Testis (tissue), 3 donors: ENCODE data around the gene ADGRF3. TPM values are rescaled to one million over a fixed set of nuclear protein-coding genes. Genes with fewer than 3 reads are reported as not detected.
A peak's percentile ranks its signal among the peaks of the same experiment; 100 is the strongest.
"Not testable (repeated sequence)": the region's sequence is repeated elsewhere in the genome, so short reads cannot be mapped to it uniquely, and the experiment has no call there.

Experiments used
- DNase-seq: peaks from one replicate; pipeline ENCODE4 v3.0.0-alpha.2; 2019
- H3K27ac ChIP-seq, 2 donors: fragments of 200-600 bp; sonication (generic); one replicate each; pipeline ENCODE4 v1.5.1; 2019
- H3K27me3 ChIP-seq: fragments of 200-600 bp; sonication (generic); one replicate; pipeline ENCODE4 v1.5.1; 2019
- H3K36me3 ChIP-seq: fragments of 200-600 bp; sonication (generic); one replicate; pipeline ENCODE4 v1.5.1; 2017; ENCODE audit warnings: low read depth; ENCODE audit errors: missing control alignments
- H3K4me1 ChIP-seq: fragments of 200-600 bp; sonication (generic); one replicate; pipeline ENCODE4 v1.5.1; 2019
- H3K4me3 ChIP-seq, 2 donors: fragments of 200-600 bp; sonication (generic); one replicate each; pipeline ENCODE4 v1.5.1; 2017 to 2019
- H3K9me3 ChIP-seq: fragments of 200-600 bp; sonication (generic); one replicate; pipeline ENCODE4 v1.5.1; 2017
- POLR2A ChIP-seq: fragments of 450-650 bp; IDR thresholded peaks from one replicate; pipeline ENCODE4 v1.6.1; 2017; ENCODE audit warnings: antibody characterized with exemption, mild to moderate bottlenecking, moderate library complexity
- WGBS, 2 donors: methylation state at CpG; one replicate each; pipeline ENCODE4 v1.1.5; 2018; 5-methylcytosine and 5-hydroxymethylcytosine counted together
- intact Hi-C: fragments of 100-400 bp; cut with DNase I; formaldehyde crosslinking; loops from one replicate; pipeline ENCODE4 v1.15.1; 2023; ENCODE audit warnings: low total_unique reads
- polyA plus RNA-seq: library from polyadenylated mRNA; stranded (reverse); fragments of 350-450 nt; fragmentation: Illumina TruSeq; extraction: RNeasy Lipid Tissue Mini Kit (QIAGEN cat#74804); gene quantifications from one replicate; pipeline ENCODE4 v1.2.3, GENCODE V29; 2014; ENCODE audit warnings: low read depth, low replicate concordance; ENCODE audit not compliant: insufficient read depth
- total RNA-seq, 2 donors: library from RNA; depleted of rRNA; stranded (reverse); fragments of >200 nt; gene quantifications; one replicate each; pipeline ENCODE4 v1.2.3, GENCODE V29; 2016
- TF ChIP-seq, protein P1 (sequence below), 3 experiments: fragments of 450-650 bp in 2 of 3; fragments of 200-600 bp in 1 of 3; sonication (generic) in 1 of 3; IDR thresholded peaks; one replicate each; pipeline ENCODE4 v1.5.1; 2016 to 2019; ENCODE audit warnings: antibody characterized with exemption in 3 of 3, mild to moderate bottlenecking in 2 of 3, moderate library complexity in 1 of 3

Gene ADGRF3
- total and polyA plus RNA-seq, 3 donors from 2014 or later = 1.0 to 2.2 (median 1.6) TPM

DNA sequence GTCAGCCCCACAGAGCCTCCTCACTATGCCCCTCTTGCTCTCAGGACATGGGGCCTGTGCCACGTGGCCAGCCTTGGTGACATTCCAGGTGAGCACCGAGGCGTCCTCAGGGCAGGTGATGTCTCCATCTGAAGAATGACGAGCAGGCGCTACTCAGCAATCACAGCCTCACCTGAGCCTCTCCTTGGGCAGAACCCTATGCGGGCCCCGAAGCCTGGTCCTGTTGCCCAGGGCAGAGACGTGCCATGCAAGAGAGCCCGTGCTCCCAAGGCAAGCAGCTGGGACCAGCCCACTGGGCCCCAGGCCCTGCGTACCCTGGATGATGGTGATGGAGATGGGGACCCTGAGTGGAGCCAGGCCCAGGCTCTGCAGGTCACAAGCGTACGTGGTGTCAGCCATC is 33.1 kb downstream of the ADGRF3 start:
- 93 to 96% methylated on average over 7 to 12 of the region's 12 CpGs for WGBS, 2 donors
- no peaks in the 10 kb centered on the region for H3K4me1 ChIP-seq
- no peak for TF ChIP-seq POLR2A
- TF ChIP-seq, protein P1, sequence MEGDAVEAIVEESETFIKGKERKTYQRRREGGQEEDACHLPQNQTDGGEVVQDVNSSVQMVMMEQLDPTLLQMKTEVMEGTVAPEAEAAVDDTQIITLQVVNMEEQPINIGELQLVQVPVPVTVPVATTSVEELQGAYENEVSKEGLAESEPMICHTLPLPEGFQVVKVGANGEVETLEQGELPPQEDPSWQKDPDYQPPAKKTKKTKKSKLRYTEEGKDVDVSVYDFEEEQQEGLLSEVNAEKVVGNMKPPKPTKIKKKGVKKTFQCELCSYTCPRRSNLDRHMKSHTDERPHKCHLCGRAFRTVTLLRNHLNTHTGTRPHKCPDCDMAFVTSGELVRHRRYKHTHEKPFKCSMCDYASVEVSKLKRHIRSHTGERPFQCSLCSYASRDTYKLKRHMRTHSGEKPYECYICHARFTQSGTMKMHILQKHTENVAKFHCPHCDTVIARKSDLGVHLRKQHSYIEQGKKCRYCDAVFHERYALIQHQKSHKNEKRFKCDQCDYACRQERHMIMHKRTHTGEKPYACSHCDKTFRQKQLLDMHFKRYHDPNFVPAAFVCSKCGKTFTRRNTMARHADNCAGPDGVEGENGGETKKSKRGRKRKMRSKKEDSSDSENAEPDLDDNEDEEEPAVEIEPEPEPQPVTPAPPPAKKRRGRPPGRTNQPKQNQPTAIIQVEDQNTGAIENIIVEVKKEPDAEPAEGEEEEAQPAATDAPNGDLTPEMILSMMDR (IDR thresholded peaks at IDR 0.05) = no peak
- H3K27me3 ChIP-seq = no peaks in the 10 kb centered on the region
- DNase-seq = no peak
- H3K4me3 ChIP-seq = no peak overlapping the region
- intact Hi-C loops = no loop called here
- no peaks in the 10 kb centered on the region for H3K9me3 ChIP-seq
- no peak overlapping the region for H3K27ac ChIP-seq
- H3K36me3 ChIP-seq = no peaks in the 10 kb centered on the region

DNA sequence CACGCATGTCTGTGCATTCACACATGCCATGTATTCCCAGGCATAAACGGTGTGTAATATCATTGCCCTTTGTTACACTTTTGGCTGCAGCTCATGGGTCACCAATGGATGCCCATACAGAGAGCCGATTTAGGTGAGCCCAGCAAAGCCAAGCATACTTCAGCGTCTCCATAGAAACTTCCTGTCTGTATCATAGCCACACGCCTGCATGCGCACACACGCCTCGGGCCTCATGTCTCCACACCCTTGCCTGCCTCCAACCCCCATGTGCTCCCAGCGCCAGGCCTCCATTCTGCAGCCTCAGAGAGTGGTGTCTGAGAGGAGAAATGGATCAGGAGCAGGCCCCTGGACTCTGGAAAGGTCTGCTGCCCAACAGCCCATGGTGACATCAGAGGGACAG is 34.1 kb downstream of the ADGRF3 start:
- H3K27me3 ChIP-seq = no peaks in the 10 kb centered on the region
- H3K4me1 ChIP-seq = no peaks in the 10 kb centered on the region
- H3K4me3 ChIP-seq = no peak overlapping the region
- WGBS, 2 donors = 93 to 94% methylated on average over 8 to 9 of the region's 9 CpGs
- no peak overlapping the region for H3K27ac ChIP-seq
- no peaks in the 10 kb centered on the region for H3K36me3 ChIP-seq
- H3K9me3 ChIP-seq = no peaks in the 10 kb centered on the region
- no peak for TF ChIP-seq POLR2A
- TF ChIP-seq, protein P1 (IDR thresholded peaks at IDR 0.05) = no peak
- intact Hi-C loops = no loop called here
- DNase-seq = no peak

DNA sequence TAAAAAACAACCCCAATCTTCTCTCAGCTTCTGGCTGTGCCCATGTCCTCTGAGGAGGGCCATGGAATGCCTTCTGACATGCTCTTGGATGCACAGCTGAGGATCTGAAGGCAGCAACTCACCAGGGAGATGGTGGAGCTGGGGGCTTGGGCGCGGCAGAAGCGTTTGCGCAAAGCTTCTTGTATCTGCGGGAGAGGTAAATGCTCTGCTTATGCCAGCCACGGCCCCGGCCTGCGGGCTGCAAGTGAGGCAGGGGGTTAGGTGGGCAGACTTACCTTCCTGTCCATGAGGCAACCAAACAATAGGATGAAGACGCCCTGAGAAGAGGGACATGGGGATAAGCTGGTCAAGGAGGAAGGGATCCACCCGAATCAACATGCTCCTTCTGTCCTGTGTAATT is 36.7 kb downstream of the ADGRF3 start:
- no peaks in the 10 kb centered on the region for H3K36me3 ChIP-seq
- intact Hi-C loops = no loop called here
- H3K27me3 ChIP-seq = no peaks in the 10 kb centered on the region
- no peak for DNase-seq
- H3K9me3 ChIP-seq = no peaks in the 10 kb centered on the region
- H3K27ac ChIP-seq = no peak overlapping the region
- H3K4me1 ChIP-seq = no peaks in the 10 kb centered on the region
- H3K4me3 ChIP-seq = no peak overlapping the region
- TF ChIP-seq, protein P1 (IDR thresholded peaks at IDR 0.05) = no peak
- TF ChIP-seq POLR2A = no peak
- WGBS, 2 donors = 88 to 92% methylated on average over 10 of the region's 10 CpGs

- no peak for DNase-seq
- TF ChIP-seq, protein P1 (IDR thresholded peaks at IDR 0.05) = no peak
- no peak for TF ChIP-seq POLR2A
- no peak overlapping the region for H3K4me3 ChIP-seq
- 52 to 54% methylated on average over 6 of the region's 6 CpGs for WGBS, 2 donors
- no peaks in the 10 kb centered on the region for H3K4me1 ChIP-seq
- H3K9me3 ChIP-seq = no peaks in the 10 kb centered on the region
- peak overlapping the region in 1 of 2 donors; percentile 1 for H3K27ac ChIP-seq
- H3K27me3 ChIP-seq = no peaks in the 10 kb centered on the region
- no peaks in the 10 kb centered on the region for H3K36me3 ChIP-seq
- intact Hi-C loops = no loop called here
These were observed 41.0 kb downstream of the ADGRF3 start for GRCh38 chr2:26305540-26305939.

- intact Hi-C loops, H3K36me3 ChIP-seq: not testable (repeated sequence)
- 47 to 60% methylated on average over 7 of the region's 7 CpGs for WGBS, 2 donors
These were observed 41.5 kb downstream of the ADGRF3 start for GRCh38 chr2:26305094-26305493.

More at GRCh38 chr2:26305094-26305493, 41.5 kb downstream of the ADGRF3 start:
- not testable (repeated sequence) for H3K9me3 ChIP-seq, H3K27me3 ChIP-seq, H3K4me1 ChIP-seq, H3K4me3 ChIP-seq, DNase-seq
- peak overlapping the region in 1 of 2 donors; percentile 1 for H3K27ac ChIP-seq
